ENCODE measurements around the gene NUDT21. TPM values are rescaled to one million over a fixed set of nuclear protein-coding genes. Genes with fewer than 3 reads are reported as not detected.
A peak's percentile ranks its signal among the peaks of the same experiment; 100 is the strongest.

Gene NUDT21
- total RNA-seq, 1 donor from 2014 or later, result 105 TPM

- TF ChIP-seq CTCF (IDR thresholded peaks at IDR 0.05), result no peak
- DNase-seq (ENCODE audit: extremely low spot score, unreplicated experiment), result no peak
- Mint-ChIP-seq H3K36me3 (ENCODE audit: unreplicated experiment) (no peaks in the 10 kb centered on the region), H3K27ac (ENCODE audit: unreplicated experiment) (peak overlapping the region; percentile 96), H3K4me1 (ENCODE audit: unreplicated experiment) (peaks cover 50% of the 10 kb centered on the region), H3K27me3 (ENCODE audit: unreplicated experiment) (no peaks in the 10 kb centered on the region), H3K9me3 (ENCODE audit: unreplicated experiment) (no peaks in the 10 kb centered on the region), H3K4me3 (ENCODE audit: unreplicated experiment) (peak overlapping the region; percentile 98)
Observed at GRCh38 chr16:56424404-56424764, 26.7 kb downstream of the NUDT21 start.

GRCh38 chr16:56423584-56424403 lies 27.3 kb downstream of the NUDT21 start:
- Mint-ChIP-seq H3K4me1 (ENCODE audit: unreplicated experiment) (peaks cover 52% of the 10 kb centered on the region), H3K27me3 (ENCODE audit: unreplicated experiment) (no peaks in the 10 kb centered on the region), H3K36me3 (ENCODE audit: unreplicated experiment) (no peaks in the 10 kb centered on the region), H3K4me3 (ENCODE audit: unreplicated experiment) (peak overlapping the region; percentile 98), H3K9me3 (ENCODE audit: unreplicated experiment) (no peaks in the 10 kb centered on the region), H3K27ac (ENCODE audit: unreplicated experiment) (peak overlapping the region; percentile 96)
- DNase-seq (ENCODE audit: extremely low spot score, unreplicated experiment), result no peak
- no peak for TF ChIP-seq CTCF (IDR thresholded peaks at IDR 0.05)

- TF ChIP-seq CTCF (IDR thresholded peaks at IDR 0.05), result no peak
- H3K4me1 Mint-ChIP-seq (ENCODE audit: unreplicated experiment), result peaks cover 55% of the 10 kb centered on the region
- peak overlapping the region; percentile 96 for H3K27ac Mint-ChIP-seq (ENCODE audit: unreplicated experiment)
- H3K9me3 Mint-ChIP-seq (ENCODE audit: unreplicated experiment), result no peaks in the 10 kb centered on the region
- H3K4me3 Mint-ChIP-seq (ENCODE audit: unreplicated experiment), result peak overlapping the region; percentile 98
- no peak for DNase-seq (ENCODE audit: extremely low spot score, unreplicated experiment)
- no peaks in the 10 kb centered on the region for H3K36me3 Mint-ChIP-seq (ENCODE audit: unreplicated experiment)
- H3K27me3 Mint-ChIP-seq (ENCODE audit: unreplicated experiment), result no peaks in the 10 kb centered on the region
Observed at GRCh38 chr16:56422896-56423441, 28.2 kb downstream of the NUDT21 start.

- DNase-seq (ENCODE audit: extremely low spot score, unreplicated experiment), result no peak
- Mint-ChIP-seq H3K4me3 (ENCODE audit: unreplicated experiment) (no peak overlapping the region), H3K4me1 (ENCODE audit: unreplicated experiment) (peaks cover 57% of the 10 kb centered on the region), H3K27me3 (ENCODE audit: unreplicated experiment) (no peaks in the 10 kb centered on the region), H3K36me3 (ENCODE audit: unreplicated experiment) (no peaks in the 10 kb centered on the region), H3K27ac (ENCODE audit: unreplicated experiment) (no peak overlapping the region), H3K9me3 (ENCODE audit: unreplicated experiment) (no peaks in the 10 kb centered on the region)
- TF ChIP-seq CTCF (IDR thresholded peaks at IDR 0.05), result no peak
Observed at GRCh38 chr16:56421976-56422669, 29.0 kb downstream of the NUDT21 start.

GRCh38 chr16:56421313-56421712 lies 29.8 kb downstream of the NUDT21 start:
- TF ChIP-seq CTCF (IDR thresholded peaks at IDR 0.05), result no peak
- Mint-ChIP-seq H3K36me3 (ENCODE audit: unreplicated experiment) (no peaks in the 10 kb centered on the region), H3K27ac (ENCODE audit: unreplicated experiment) (no peak overlapping the region), H3K4me1 (ENCODE audit: unreplicated experiment) (peaks cover 57% of the 10 kb centered on the region), H3K9me3 (ENCODE audit: unreplicated experiment) (no peaks in the 10 kb centered on the region), H3K27me3 (ENCODE audit: unreplicated experiment) (no peaks in the 10 kb centered on the region), H3K4me3 (ENCODE audit: unreplicated experiment) (no peak overlapping the region)
- no peak for DNase-seq (ENCODE audit: extremely low spot score, unreplicated experiment)

Data from osteocyte (in vitro differentiated cells).